Vagina (tissue), 2 donors: ENCODE results near the gene NR2F1-AS1. TPM values are rescaled to one million over a fixed set of nuclear protein-coding genes. Genes with fewer than 3 reads are reported as not detected.

Source experiments
- DNase-seq, 2 donors: peaks; one replicate each; pipeline ENCODE4 v3.0.0-alpha.2; 2017; ENCODE audit errors: extremely low spot score in 2 of 2
- H3K27ac ChIP-seq: fragments of 200-600 bp; sonication (generic); one replicate; pipeline ENCODE4 v1.5.1; 2019
- H3K27me3 ChIP-seq: fragments of 200-600 bp; sonication (generic); one replicate; pipeline ENCODE4 v1.5.1; 2019
- H3K36me3 ChIP-seq, 2 donors: fragments of 200-600 bp; sonication (generic); one replicate each; pipeline ENCODE4 v1.5.1; 2017 to 2019
- H3K4me1 ChIP-seq: fragments of 200-600 bp; sonication (generic); one replicate; pipeline ENCODE4 v1.5.1; 2019
- H3K4me3 ChIP-seq, 2 donors: fragments of 200-600 bp; sonication (generic); 1 replicate in 1 of 2; 2 replicates in 1 of 2; pipeline ENCODE4 v1.5.1; 2016 to 2019
- H3K9me3 ChIP-seq: fragments of 200-600 bp; sonication (generic); one replicate; pipeline ENCODE4 v1.5.1; 2019
- POLR2A ChIP-seq, 2 donors: fragments of 450-650 bp; IDR thresholded peaks; one replicate each; pipeline ENCODE4 v1.6.1; 2017; ENCODE audit warnings: antibody characterized with exemption in 2 of 2, mild to moderate bottlenecking in 2 of 2, moderate library complexity in 2 of 2
- POLR2AphosphoS5 ChIP-seq, 2 donors: sonication (generic); formaldehyde crosslinking; IDR thresholded peaks; one replicate each; pipeline ENCODE4 v1.9.0; 2017; ENCODE audit warnings: antibody characterized with exemption in 2 of 2, mild to moderate bottlenecking in 2 of 2, low read depth in 1 of 2; ENCODE audit not compliant: insufficient read depth in 1 of 2
- intact Hi-C: fragments of 100-400 bp; cut with DNase I; formaldehyde crosslinking; loops from one replicate; pipeline ENCODE4 v1.15.1; 2023
- total RNA-seq: library from RNA; depleted of rRNA; stranded (reverse); fragments of >200 nt; gene quantifications from one replicate; pipeline ENCODE4 v1.2.3, GENCODE V29; 2016
- TF ChIP-seq, protein P1 (sequence below), 3 experiments: fragments of 450-650 bp in 2 of 3; fragments of 200-600 bp in 1 of 3; sonication (generic) in 1 of 3; IDR thresholded peaks; one replicate each; pipeline ENCODE4 v1.5.1; 2017 to 2019; ENCODE audit warnings: antibody characterized with exemption in 3 of 3, mild to moderate bottlenecking in 2 of 3, moderate library complexity in 2 of 3

Gene NR2F1-AS1
- 22.3 TPM for total RNA-seq

DNA sequence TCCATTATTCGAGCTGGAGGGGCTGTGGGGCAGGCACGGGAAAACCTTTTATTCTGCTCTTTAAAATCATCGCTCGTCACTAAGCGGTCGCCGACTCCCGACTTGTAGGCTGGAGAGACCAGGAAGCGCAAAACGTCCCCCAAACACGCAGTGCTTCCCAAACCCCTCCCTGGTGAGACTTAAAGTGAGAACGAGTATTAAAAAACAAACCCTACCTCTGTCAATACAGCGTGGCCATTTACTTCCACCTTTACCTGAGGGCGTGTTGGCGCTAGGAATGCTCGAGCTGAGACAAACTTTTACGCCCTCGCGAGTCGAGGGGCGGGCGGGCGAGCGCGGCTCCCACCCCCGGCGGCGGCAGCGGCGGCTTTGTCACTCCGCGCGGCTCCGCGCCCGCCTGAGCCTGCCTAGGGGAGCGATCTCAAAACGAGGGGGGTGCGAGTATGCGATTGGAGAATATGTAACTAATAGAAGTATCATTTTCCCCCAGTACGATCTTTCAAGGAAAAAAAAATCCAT lies at the start of gene NR2F1-AS1:
TSS of gene NR2F1-AS1 (minus strand) at position 293 of the 519 bp plus-strand sequence.
- intact Hi-C loops, result loop anchor here (10.0 kb wide), 1 partner anchor 336 kb away; no protein-coding TSS in a partner anchor
- H3K4me1 ChIP-seq, result peaks cover 43% of the 10 kb centered on the region
- TF ChIP-seq POLR2AphosphoS5 (IDR thresholded peaks at IDR 0.05; ENCODE audit: insufficient read depth in 1 of 2, low read depth in 1 of 2) (no peak), POLR2A (IDR thresholded peaks at IDR 0.05) (no peak)
- TF ChIP-seq, protein P1, sequence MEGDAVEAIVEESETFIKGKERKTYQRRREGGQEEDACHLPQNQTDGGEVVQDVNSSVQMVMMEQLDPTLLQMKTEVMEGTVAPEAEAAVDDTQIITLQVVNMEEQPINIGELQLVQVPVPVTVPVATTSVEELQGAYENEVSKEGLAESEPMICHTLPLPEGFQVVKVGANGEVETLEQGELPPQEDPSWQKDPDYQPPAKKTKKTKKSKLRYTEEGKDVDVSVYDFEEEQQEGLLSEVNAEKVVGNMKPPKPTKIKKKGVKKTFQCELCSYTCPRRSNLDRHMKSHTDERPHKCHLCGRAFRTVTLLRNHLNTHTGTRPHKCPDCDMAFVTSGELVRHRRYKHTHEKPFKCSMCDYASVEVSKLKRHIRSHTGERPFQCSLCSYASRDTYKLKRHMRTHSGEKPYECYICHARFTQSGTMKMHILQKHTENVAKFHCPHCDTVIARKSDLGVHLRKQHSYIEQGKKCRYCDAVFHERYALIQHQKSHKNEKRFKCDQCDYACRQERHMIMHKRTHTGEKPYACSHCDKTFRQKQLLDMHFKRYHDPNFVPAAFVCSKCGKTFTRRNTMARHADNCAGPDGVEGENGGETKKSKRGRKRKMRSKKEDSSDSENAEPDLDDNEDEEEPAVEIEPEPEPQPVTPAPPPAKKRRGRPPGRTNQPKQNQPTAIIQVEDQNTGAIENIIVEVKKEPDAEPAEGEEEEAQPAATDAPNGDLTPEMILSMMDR (IDR thresholded peaks at IDR 0.05), result no peak
- peak within 1 kb of the TSS; percentile 90 for H3K27ac ChIP-seq
- peak in 1 of 2 donors; percentile 89 for DNase-seq
- H3K36me3 ChIP-seq, result no peaks in the 10 kb centered on the region
- H3K9me3 ChIP-seq, result no peaks in the 10 kb centered on the region
- peak within 1 kb of the TSS; percentile 59 to 82 for H3K4me3 ChIP-seq
- H3K27me3 ChIP-seq, result no peaks in the 10 kb centered on the region

GRCh38 chr5:93626801-93627200 lies 45.8 kb upstream of the NR2F1-AS1 start:
- Histone ChIP-seq H3K4me1 (no peaks in the 10 kb centered on the region), H3K36me3 (no peaks in the 10 kb centered on the region), H3K9me3 (no peaks in the 10 kb centered on the region), H3K4me3 (no peak overlapping the region), H3K27ac (no peak overlapping the region), H3K27me3 (no peaks in the 10 kb centered on the region)
- TF ChIP-seq, protein P1 (IDR thresholded peaks at IDR 0.05), result no peak
- TF ChIP-seq POLR2AphosphoS5 (IDR thresholded peaks at IDR 0.05; ENCODE audit: insufficient read depth in 1 of 2, low read depth in 1 of 2), result no peak
- no peak for TF ChIP-seq POLR2A (IDR thresholded peaks at IDR 0.05)
- DNase-seq, result no peak
- intact Hi-C loops, result no loop called here

GRCh38 chr5:93623153-93623552 lies 42.1 kb upstream of the NR2F1-AS1 start:
- intact Hi-C loops, result no loop called here
- TF ChIP-seq POLR2AphosphoS5 (IDR thresholded peaks at IDR 0.05; ENCODE audit: insufficient read depth in 1 of 2, low read depth in 1 of 2), result no peak
- TF ChIP-seq, protein P1 (IDR thresholded peaks at IDR 0.05), result no peak
- no peak for TF ChIP-seq POLR2A (IDR thresholded peaks at IDR 0.05)
- no peaks in the 10 kb centered on the region for H3K36me3 ChIP-seq
- H3K4me3 ChIP-seq, result no peak overlapping the region
- H3K9me3 ChIP-seq, result no peaks in the 10 kb centered on the region
- H3K4me1 ChIP-seq, result no peaks in the 10 kb centered on the region
- H3K27ac ChIP-seq, result no peak overlapping the region
- no peak for DNase-seq
- no peaks in the 10 kb centered on the region for H3K27me3 ChIP-seq

GRCh38 chr5:93622240-93622885 lies 41.3 kb upstream of the NR2F1-AS1 start:
- no peaks in the 10 kb centered on the region for H3K9me3 ChIP-seq
- intact Hi-C loops, result no loop called here
- TF ChIP-seq, protein P1 (IDR thresholded peaks at IDR 0.05), result no peak
- TF ChIP-seq POLR2AphosphoS5 (IDR thresholded peaks at IDR 0.05; ENCODE audit: insufficient read depth in 1 of 2, low read depth in 1 of 2) (no peak), POLR2A (IDR thresholded peaks at IDR 0.05) (no peak)
- no peak for DNase-seq
- no peaks in the 10 kb centered on the region for H3K4me1 ChIP-seq
- H3K27ac ChIP-seq, result no peak overlapping the region
- no peak overlapping the region for H3K4me3 ChIP-seq
- no peaks in the 10 kb centered on the region for H3K27me3 ChIP-seq
- H3K36me3 ChIP-seq, result no peaks in the 10 kb centered on the region

GRCh38 chr5:93621327-93621798 lies 40.3 kb upstream of the NR2F1-AS1 start:
- intact Hi-C loops, result no loop called here
- H3K27me3 ChIP-seq, result no peaks in the 10 kb centered on the region
- no peaks in the 10 kb centered on the region for H3K36me3 ChIP-seq
- H3K4me1 ChIP-seq, result no peaks in the 10 kb centered on the region
- H3K27ac ChIP-seq, result peak overlapping the region; percentile 78
- H3K9me3 ChIP-seq, result no peaks in the 10 kb centered on the region
- DNase-seq, result peak in 1 of 2 donors; percentile 92
- peak overlapping the region; percentile 76 for H3K4me3 ChIP-seq
- TF ChIP-seq POLR2A (IDR thresholded peaks at IDR 0.05) (peak in 1 of 2 donors; percentile 7), POLR2AphosphoS5 (IDR thresholded peaks at IDR 0.05; ENCODE audit: insufficient read depth in 1 of 2, low read depth in 1 of 2) (peak in 1 of 2 donors; percentile 81)
- TF ChIP-seq, protein P1 (IDR thresholded peaks at IDR 0.05), result no peak
